ENCODE data around the gene PSTPIP1.

DNA sequence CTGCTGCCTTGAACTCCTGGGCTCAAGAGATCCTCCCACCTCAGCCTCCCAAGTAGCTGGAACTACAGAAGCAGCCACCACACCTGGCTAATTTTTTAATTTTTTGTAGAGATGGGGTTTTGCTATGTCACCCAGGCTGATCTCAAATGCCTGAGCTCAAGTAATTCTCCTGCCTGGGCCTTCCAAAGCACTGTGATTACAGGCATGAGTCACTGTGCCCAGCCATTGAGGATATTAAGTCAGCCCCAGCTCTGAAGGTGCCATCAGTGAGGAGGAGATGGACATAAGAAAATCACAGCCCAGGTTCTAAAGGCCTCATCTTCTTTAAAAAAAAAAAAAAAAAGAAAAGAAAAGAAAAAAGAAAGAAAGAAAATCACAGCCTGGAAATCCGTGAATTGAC is 26.6 kb upstream of the PSTPIP1 start:
- TF ChIP-seq, protein P1, sequence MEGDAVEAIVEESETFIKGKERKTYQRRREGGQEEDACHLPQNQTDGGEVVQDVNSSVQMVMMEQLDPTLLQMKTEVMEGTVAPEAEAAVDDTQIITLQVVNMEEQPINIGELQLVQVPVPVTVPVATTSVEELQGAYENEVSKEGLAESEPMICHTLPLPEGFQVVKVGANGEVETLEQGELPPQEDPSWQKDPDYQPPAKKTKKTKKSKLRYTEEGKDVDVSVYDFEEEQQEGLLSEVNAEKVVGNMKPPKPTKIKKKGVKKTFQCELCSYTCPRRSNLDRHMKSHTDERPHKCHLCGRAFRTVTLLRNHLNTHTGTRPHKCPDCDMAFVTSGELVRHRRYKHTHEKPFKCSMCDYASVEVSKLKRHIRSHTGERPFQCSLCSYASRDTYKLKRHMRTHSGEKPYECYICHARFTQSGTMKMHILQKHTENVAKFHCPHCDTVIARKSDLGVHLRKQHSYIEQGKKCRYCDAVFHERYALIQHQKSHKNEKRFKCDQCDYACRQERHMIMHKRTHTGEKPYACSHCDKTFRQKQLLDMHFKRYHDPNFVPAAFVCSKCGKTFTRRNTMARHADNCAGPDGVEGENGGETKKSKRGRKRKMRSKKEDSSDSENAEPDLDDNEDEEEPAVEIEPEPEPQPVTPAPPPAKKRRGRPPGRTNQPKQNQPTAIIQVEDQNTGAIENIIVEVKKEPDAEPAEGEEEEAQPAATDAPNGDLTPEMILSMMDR (IDR thresholded peaks at IDR 0.05) = no peak
- no peak for TF ChIP-seq POLR2A (IDR thresholded peaks at IDR 0.05)

All from esophagus squamous epithelium (tissue), 4 donors.